Vagina (tissue), 2 donors: Measurements from ENCODE around the gene SF3B5. TPM values are rescaled to one million over a fixed set of nuclear protein-coding genes. Genes with fewer than 3 reads are reported as not detected.

Experiments
- DNase-seq, 2 donors: peaks; one replicate each; pipeline ENCODE4 v3.0.0-alpha.2; 2017; ENCODE audit errors: extremely low spot score in 2 of 2
- H3K27ac ChIP-seq: fragments of 200-600 bp; sonication (generic); one replicate; pipeline ENCODE4 v1.5.1; 2019
- H3K27me3 ChIP-seq: fragments of 200-600 bp; sonication (generic); one replicate; pipeline ENCODE4 v1.5.1; 2019
- H3K36me3 ChIP-seq, 2 donors: fragments of 200-600 bp; sonication (generic); one replicate each; pipeline ENCODE4 v1.5.1; 2017 to 2019
- H3K4me1 ChIP-seq: fragments of 200-600 bp; sonication (generic); one replicate; pipeline ENCODE4 v1.5.1; 2019
- H3K4me3 ChIP-seq, 2 donors: fragments of 200-600 bp; sonication (generic); 1 replicate in 1 of 2; 2 replicates in 1 of 2; pipeline ENCODE4 v1.5.1; 2016 to 2019
- H3K9me3 ChIP-seq: fragments of 200-600 bp; sonication (generic); one replicate; pipeline ENCODE4 v1.5.1; 2019
- POLR2A ChIP-seq, 2 donors: fragments of 450-650 bp; IDR thresholded peaks; one replicate each; pipeline ENCODE4 v1.6.1; 2017; ENCODE audit warnings: antibody characterized with exemption in 2 of 2, mild to moderate bottlenecking in 2 of 2, moderate library complexity in 2 of 2
- POLR2AphosphoS5 ChIP-seq, 2 donors: sonication (generic); formaldehyde crosslinking; IDR thresholded peaks; one replicate each; pipeline ENCODE4 v1.9.0; 2017; ENCODE audit warnings: antibody characterized with exemption in 2 of 2, mild to moderate bottlenecking in 2 of 2, low read depth in 1 of 2; ENCODE audit not compliant: insufficient read depth in 1 of 2
- intact Hi-C: fragments of 100-400 bp; cut with DNase I; formaldehyde crosslinking; loops from one replicate; pipeline ENCODE4 v1.15.1; 2023
- total RNA-seq: library from RNA; depleted of rRNA; stranded (reverse); fragments of >200 nt; gene quantifications from one replicate; pipeline ENCODE4 v1.2.3, GENCODE V29; 2016
- TF ChIP-seq, protein P1 (sequence below), 3 experiments: fragments of 450-650 bp in 2 of 3; fragments of 200-600 bp in 1 of 3; sonication (generic) in 1 of 3; IDR thresholded peaks; one replicate each; pipeline ENCODE4 v1.5.1; 2017 to 2019; ENCODE audit warnings: antibody characterized with exemption in 3 of 3, mild to moderate bottlenecking in 2 of 3, moderate library complexity in 2 of 3

Gene SF3B5
- total RNA-seq, 1 donor from 2014 or later = 134 TPM

DNA sequence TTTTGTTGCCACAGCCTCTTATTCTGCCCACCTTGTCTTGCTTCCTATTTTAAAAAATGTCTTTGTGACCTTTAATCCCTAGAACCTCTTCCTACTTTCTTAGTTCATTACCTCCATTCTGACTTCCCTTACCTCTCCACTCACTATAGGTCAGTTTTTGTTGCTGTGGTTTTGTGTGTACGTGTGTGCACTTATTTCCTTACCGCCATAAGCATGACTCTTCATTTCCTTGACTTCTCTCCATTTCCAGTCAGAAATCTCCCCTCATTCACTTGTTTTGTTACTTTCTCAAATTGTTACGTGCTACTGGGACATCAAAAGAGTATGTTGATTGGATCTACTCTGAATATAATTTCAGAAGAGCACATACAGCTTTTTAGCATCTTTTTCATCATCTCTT, 26.6 kb downstream of the SF3B5 start:
- Histone ChIP-seq H3K4me1 (no peaks in the 10 kb centered on the region), H3K9me3 (no peaks in the 10 kb centered on the region), H3K36me3 (no peaks in the 10 kb centered on the region), H3K27ac (no peak overlapping the region), H3K4me3 (no peak overlapping the region), H3K27me3 (no peaks in the 10 kb centered on the region)
- DNase-seq = no peak
- TF ChIP-seq POLR2AphosphoS5 (IDR thresholded peaks at IDR 0.05; ENCODE audit: insufficient read depth in 1 of 2, low read depth in 1 of 2) (no peak), POLR2A (IDR thresholded peaks at IDR 0.05) (no peak)
- TF ChIP-seq, protein P1, sequence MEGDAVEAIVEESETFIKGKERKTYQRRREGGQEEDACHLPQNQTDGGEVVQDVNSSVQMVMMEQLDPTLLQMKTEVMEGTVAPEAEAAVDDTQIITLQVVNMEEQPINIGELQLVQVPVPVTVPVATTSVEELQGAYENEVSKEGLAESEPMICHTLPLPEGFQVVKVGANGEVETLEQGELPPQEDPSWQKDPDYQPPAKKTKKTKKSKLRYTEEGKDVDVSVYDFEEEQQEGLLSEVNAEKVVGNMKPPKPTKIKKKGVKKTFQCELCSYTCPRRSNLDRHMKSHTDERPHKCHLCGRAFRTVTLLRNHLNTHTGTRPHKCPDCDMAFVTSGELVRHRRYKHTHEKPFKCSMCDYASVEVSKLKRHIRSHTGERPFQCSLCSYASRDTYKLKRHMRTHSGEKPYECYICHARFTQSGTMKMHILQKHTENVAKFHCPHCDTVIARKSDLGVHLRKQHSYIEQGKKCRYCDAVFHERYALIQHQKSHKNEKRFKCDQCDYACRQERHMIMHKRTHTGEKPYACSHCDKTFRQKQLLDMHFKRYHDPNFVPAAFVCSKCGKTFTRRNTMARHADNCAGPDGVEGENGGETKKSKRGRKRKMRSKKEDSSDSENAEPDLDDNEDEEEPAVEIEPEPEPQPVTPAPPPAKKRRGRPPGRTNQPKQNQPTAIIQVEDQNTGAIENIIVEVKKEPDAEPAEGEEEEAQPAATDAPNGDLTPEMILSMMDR (IDR thresholded peaks at IDR 0.05) = no peak
- intact Hi-C loops = no loop called here

DNA sequence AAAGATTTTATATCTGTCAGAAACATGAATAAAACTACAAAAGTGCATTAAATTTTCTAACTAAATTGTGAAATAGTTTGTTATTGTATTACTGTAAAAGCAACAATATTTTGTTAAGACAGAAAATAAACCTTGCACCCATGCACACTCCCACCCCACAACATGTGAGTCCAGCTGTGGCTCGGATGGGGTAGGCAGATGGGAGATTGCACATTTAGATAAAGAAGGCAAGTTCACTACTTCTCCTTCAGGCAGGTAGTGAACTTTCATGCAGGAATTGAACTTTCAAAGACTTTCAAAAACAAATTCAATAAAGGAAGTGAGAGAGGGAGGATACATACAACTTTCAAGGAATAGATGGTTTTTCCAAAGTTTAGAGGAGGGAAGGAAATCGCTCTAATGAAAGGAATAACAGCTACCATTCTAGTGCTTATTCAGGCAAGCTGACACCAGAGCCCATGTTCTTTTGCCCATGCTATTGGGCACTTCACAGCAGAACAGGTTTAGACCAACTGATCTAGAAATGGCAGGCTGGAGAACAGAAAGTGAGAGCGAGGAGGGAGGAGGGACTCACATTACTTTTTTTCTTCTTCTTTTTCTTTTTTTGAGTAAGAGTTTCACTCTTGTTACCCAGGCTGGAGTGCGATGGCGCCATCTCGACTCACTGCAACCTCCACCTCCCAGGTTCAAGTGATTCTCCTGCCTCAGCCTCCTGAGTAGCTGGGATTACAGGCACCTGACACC, 28.5 kb downstream of the SF3B5 start:
- peaks cover 11% of the 10 kb centered on the region for H3K4me1 ChIP-seq
- no peak overlapping the region for H3K27ac ChIP-seq
- DNase-seq = no peak
- no peak overlapping the region for H3K4me3 ChIP-seq
- H3K36me3 ChIP-seq = no peaks in the 10 kb centered on the region
- no peak for TF ChIP-seq POLR2A (IDR thresholded peaks at IDR 0.05)
- TF ChIP-seq, protein P1 (IDR thresholded peaks at IDR 0.05) = no peak
- no peak for TF ChIP-seq POLR2AphosphoS5 (IDR thresholded peaks at IDR 0.05; ENCODE audit: insufficient read depth in 1 of 2, low read depth in 1 of 2)
- H3K9me3 ChIP-seq = no peaks in the 10 kb centered on the region
- no peaks in the 10 kb centered on the region for H3K27me3 ChIP-seq
- intact Hi-C loops = no loop called here

DNA sequence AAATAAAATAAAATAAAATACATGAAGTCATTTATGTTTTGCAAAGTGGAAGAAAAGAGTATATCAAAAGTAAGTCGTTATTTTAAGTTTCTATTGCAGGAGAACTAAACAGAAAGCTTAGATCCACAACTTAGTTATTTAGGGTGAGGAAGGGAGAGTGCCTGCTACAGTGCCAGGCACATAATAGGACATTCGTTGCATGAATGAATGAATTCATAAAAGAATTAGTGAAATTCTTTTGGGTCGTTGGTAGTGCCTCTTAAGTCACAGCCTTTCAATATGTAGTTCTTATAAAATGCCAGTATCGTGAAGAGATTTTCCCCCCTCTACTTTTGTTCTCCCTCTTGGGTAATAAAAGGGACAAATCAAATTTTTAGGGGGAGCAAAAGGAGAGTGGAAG, 29.1 kb downstream of the SF3B5 start:
- no peaks in the 10 kb centered on the region for H3K36me3 ChIP-seq
- H3K9me3 ChIP-seq = no peaks in the 10 kb centered on the region
- no peak for DNase-seq
- H3K27ac ChIP-seq = no peak overlapping the region
- TF ChIP-seq POLR2AphosphoS5 (IDR thresholded peaks at IDR 0.05; ENCODE audit: insufficient read depth in 1 of 2, low read depth in 1 of 2) (no peak), POLR2A (IDR thresholded peaks at IDR 0.05) (no peak)
- TF ChIP-seq, protein P1 (IDR thresholded peaks at IDR 0.05) = no peak
- no peaks in the 10 kb centered on the region for H3K27me3 ChIP-seq
- H3K4me1 ChIP-seq = peaks cover 11% of the 10 kb centered on the region
- intact Hi-C loops = no loop called here
- H3K4me3 ChIP-seq = no peak overlapping the region

DNA sequence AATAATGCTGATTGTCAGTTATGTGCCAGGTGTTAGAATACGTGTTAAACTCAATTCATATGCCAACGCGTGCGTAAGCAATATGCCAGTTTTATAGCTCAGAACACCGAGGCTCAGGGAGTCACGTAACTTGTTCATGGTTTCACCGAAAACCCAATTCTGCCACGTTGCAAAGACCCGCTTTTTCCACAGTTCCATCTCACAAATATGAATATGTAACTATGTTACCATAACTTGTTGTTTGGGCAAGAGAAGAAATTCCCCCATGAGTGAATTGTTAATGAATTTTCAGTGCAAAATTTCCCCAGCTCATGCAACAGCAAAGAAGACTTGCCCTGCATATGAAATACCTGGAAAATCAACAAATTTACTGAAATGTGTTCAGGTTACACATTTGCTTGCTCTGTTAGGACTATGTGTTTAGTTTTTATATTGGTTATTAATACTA, 30.1 kb downstream of the SF3B5 start:
- intact Hi-C loops = no loop called here
- peaks cover 11% of the 10 kb centered on the region for H3K4me1 ChIP-seq
- H3K4me3 ChIP-seq = peak overlapping the region; percentile 57 to 75
- TF ChIP-seq POLR2AphosphoS5 (IDR thresholded peaks at IDR 0.05; ENCODE audit: insufficient read depth in 1 of 2, low read depth in 1 of 2) = no peak
- TF ChIP-seq POLR2A (IDR thresholded peaks at IDR 0.05) = no peak
- TF ChIP-seq, protein P1 (IDR thresholded peaks at IDR 0.05) = no peak
- H3K9me3 ChIP-seq = no peaks in the 10 kb centered on the region
- H3K36me3 ChIP-seq = no peaks in the 10 kb centered on the region
- DNase-seq = no peak
- H3K27me3 ChIP-seq = no peaks in the 10 kb centered on the region
- no peak overlapping the region for H3K27ac ChIP-seq
